GM12878 (cell line): ENCODE measurements around the gene TSGA10. TPM values are rescaled to one million over a fixed set of nuclear protein-coding genes. Genes with fewer than 3 reads are reported as not detected.

Experiments used
- ATAC-seq: fragments of 200-7000 bp; cut with Tn5 transposase; 3 replicates; pipeline ENCODE4 v1.9.1; 2020; ENCODE audit warnings: mild to moderate bottlenecking, moderate library complexity
- BruUV-seq: library from RNA; stranded (reverse); fragments of 400-500 nt; replicated peaks from 2 replicates; lab custom pipeline; 2021; lab: Mats Ljungman, UMichigan
- CTCF ChIA-PET: fragments of 300-600 bp; sonication (Branson Sonifier 250); formaldehyde crosslinking; extraction: SDS; loops from one replicate; lab custom pipeline; 2021; ENCODE audit warnings: inconsistent platforms; lab: Yijun Ruan, JAX
- POLR2A ChIA-PET: fragments of 350-600 bp; formaldehyde crosslinking; extraction: SDS; loops from one replicate; lab custom pipeline; 2021; ENCODE audit warnings: inconsistent platforms; lab: Charles Lee
- RAD21 ChIA-PET: fragments of 300-600 bp; sonication (Branson Sonifier 250); formaldehyde crosslinking; loops from one replicate; lab custom pipeline; 2023; ENCODE audit warnings: antibody characterized with exemption; ENCODE audit not compliant: unreplicated experiment; lab: Charles Lee
- SMC1A ChIA-PET: fragments of 300-600 bp; sonication (Branson Sonifier 250); formaldehyde crosslinking; loops from one replicate; lab custom pipeline; 2023; ENCODE audit not compliant: unreplicated experiment, uncharacterized antibody; lab: Charles Lee
- DNase-seq: peaks from one replicate; pipeline ENCODE4 v3.0.0-alpha.2; 2011; ENCODE audit warnings: low read depth, low spot score
- FAIRE-seq: peaks from 3 replicates; lab custom pipeline; 2011; peaks lifted over from hg19 to GRCh38; lab: Jason Lieb, UNC
- H2AFZ ChIP-seq: 2 replicates; pipeline ENCODE4 v1.6.0; 2011; ENCODE audit warnings: low read depth, low read length, control low read depth; ENCODE audit not compliant: control insufficient read depth
- H3K27ac ChIP-seq: 2 replicates; pipeline ENCODE4 v1.5.1; 2011; ENCODE audit warnings: control low read depth; ENCODE audit not compliant: control insufficient read depth, insufficient read depth
- H3K27me3 ChIP-seq, 2 experiments: replicated peaks in 1 of 2; 2 replicates each; pipeline versions ENCODE4 v1.6.0 to v1.6.1; 2011; ENCODE audit warnings: low read length in 1 of 2; ENCODE audit not compliant: control insufficient read depth in 2 of 2, insufficient read depth in 2 of 2
- H3K36me3 ChIP-seq, 2 experiments: 2 replicates each; pipeline ENCODE4 v1.5.1; 2011; ENCODE audit warnings: low read length in 1 of 2; ENCODE audit not compliant: control insufficient read depth in 2 of 2, insufficient read depth in 2 of 2
- H3K4me1 ChIP-seq: 2 replicates; pipeline ENCODE4 v1.6.1; 2011; ENCODE audit warnings: mild to moderate bottlenecking, low read length, moderate library complexity, mixed read lengths; ENCODE audit not compliant: control insufficient read depth, insufficient read depth
- H3K4me2 ChIP-seq: 2 replicates; pipeline ENCODE4 v1.6.0; 2011; ENCODE audit warnings: control low read depth; ENCODE audit not compliant: control insufficient read depth, insufficient read depth
- H3K4me3 ChIP-seq: fragments of 200-600 bp; sonication (generic); 2 replicates; pipeline ENCODE4 v1.5.1; 2016
- H3K79me2 ChIP-seq: 2 replicates; pipeline ENCODE4 v1.6.0; 2011; ENCODE audit warnings: low read length; ENCODE audit not compliant: control insufficient read depth, insufficient read depth
- H3K9ac ChIP-seq: 2 replicates; pipeline ENCODE4 v1.8.0; 2011; ENCODE audit warnings: low read length, control low read depth, mixed read lengths; ENCODE audit not compliant: control insufficient read depth, insufficient read depth
- H3K9me3 ChIP-seq: replicated peaks from 3 replicates; pipeline ENCODE4 v1.5.1; 2011; ENCODE audit warnings: mild to moderate bottlenecking, low read length; ENCODE audit not compliant: control insufficient read depth, insufficient read depth
- H4K20me1 ChIP-seq: 2 replicates; pipeline ENCODE4 v1.6.0; 2011; ENCODE audit not compliant: control insufficient read depth, insufficient read depth
- BRCA1 ChIP-seq: IDR thresholded peaks from 2 replicates; pipeline ENCODE4 v1.6.1; 2011; ENCODE audit warnings: low read depth, low read length, improper control_type of control experiment
- E4F1 ChIP-seq: fragments of 450-650 bp; IDR thresholded peaks from 2 replicates; pipeline ENCODE4 v1.6.1; 2018; ENCODE audit warnings: borderline replicate concordance, mild to moderate bottlenecking; ENCODE audit not compliant: partially characterized antibody
- EP300 ChIP-seq, 2 experiments: fragments of 150-350 bp in 1 of 2; IDR thresholded peaks; 2 replicates each; pipeline ENCODE4 v1.6.1; 2011 to 2012; ENCODE audit warnings: low read depth in 2 of 2, low read length in 2 of 2, borderline replicate concordance in 1 of 2, improper control_type of control experiment in 1 of 2, inconsistent platforms in 1 of 2; ENCODE audit not compliant: control insufficient read depth in 1 of 2
- FOXK2 ChIP-seq: fragments of 450-650 bp; IDR thresholded peaks from 2 replicates; pipeline ENCODE4 v1.6.1; 2017; ENCODE audit warnings: mild to moderate bottlenecking, moderate library complexity
- IRF3 ChIP-seq: fragments of 450-650 bp; IDR thresholded peaks from 2 replicates; pipeline ENCODE4 v1.6.1; 2014; ENCODE audit warnings: mild to moderate bottlenecking
- IRF5 ChIP-seq: fragments of 450-650 bp; IDR thresholded peaks from 2 replicates; pipeline ENCODE4 v1.6.1; 2017; ENCODE audit warnings: borderline replicate concordance
- JUND ChIP-seq: IDR thresholded peaks from 2 replicates; pipeline ENCODE4 v1.6.1; 2012; ENCODE audit warnings: low read depth, mild to moderate bottlenecking, low read length, improper control_type of control experiment, moderate library complexity
- MLLT1 ChIP-seq: fragments of 450-650 bp; IDR thresholded peaks from 2 replicates; pipeline ENCODE4 v1.6.1; 2016; ENCODE audit warnings: mild to moderate bottlenecking
- NFYA ChIP-seq: IDR thresholded peaks from 2 replicates; pipeline ENCODE4 v1.6.1; 2011; ENCODE audit warnings: low read depth, mild to moderate bottlenecking, low read length, improper control_type of control experiment, borderline replicate concordance
- RUNX3 ChIP-seq: IDR thresholded peaks from 2 replicates; pipeline ENCODE4 v1.6.1; 2012; ENCODE audit warnings: low read length, inconsistent platforms
- SMARCA5 ChIP-seq: fragments of 450-650 bp; IDR thresholded peaks from 2 replicates; pipeline ENCODE4 v1.6.1; 2017; ENCODE audit warnings: mild to moderate bottlenecking
- ZNF274 ChIP-seq: IDR thresholded peaks from one replicate; pipeline ENCODE4 v1.8.0; 2011; ENCODE audit not compliant: insufficient read length, insufficient read depth
- WGBS: methylation state at CpG from one replicate; pipeline ENCODE4 v1.1.6; 2016; ENCODE audit warnings: low lambda C conversion rate; ENCODE audit not compliant: insufficient replicate concordance, insufficient coverage; ENCODE audit errors: missing lambda C conversion rate; 5-methylcytosine and 5-hydroxymethylcytosine counted together
- in situ Hi-C: fragments of 300-500 bp; cut with MboI; formaldehyde crosslinking; loops from 9 replicates; pipeline ENCODE4 v1.14.3; 2018; ENCODE audit warnings: mixed read lengths
- intact Hi-C: fragments of 100-400 bp; cut with micrococcal nuclease; formaldehyde crosslinking; loops from one replicate; pipeline ENCODE4 v1.14.2; 2022; ENCODE audit not compliant: unreplicated experiment
- polyA plus RNA-seq, 11 experiments: library from polyadenylated mRNA; depleted of rRNA in 4 of 11; unstranded in 6 of 11; stranded (reverse) in 5 of 11; fragments of >200 nt; fragmentation: Nextera tagmentation in 4 of 11; fragmentation: Illumina TruSeq in 1 of 11; extraction: Ambion mirVana in 4 of 11; extraction: Trizol in 1 of 11; gene quantifications; 1 replicate in 1 of 11; 2 replicates in 10 of 11; pipeline versions ENCODE4 v1.2.1 to v1.2.3, GENCODE V29; 2011 to 2016; ENCODE audit warnings: inconsistent platforms in 2 of 11, missing spikeins in 2 of 11, low read depth in 1 of 11
- total RNA-seq, 4 experiments: library from RNA; depleted of rRNA in 3 of 4; stranded (reverse); fragments of >200 nt in 3 of 4; fragmentation: Illumina TruSeq in 1 of 4; extraction: Trizol in 1 of 4; gene quantifications; 2 replicates each; pipeline versions ENCODE4 v1.2.1 to v1.2.3, GENCODE V29; 2013 to 2021

The TSGA10 gene
- total and polyA plus RNA-seq, 10 of the 15 experiments (the other 5 are each of a cell fraction or from before 2014, with no cell fraction given): 5.3 to 13.5 (median 8.6) TPM

GRCh38 chr2:99198103-99198841 is 43.5 kb upstream of the TSGA10 start:
- no peaks in the 10 kb centered on the region for H4K20me1 ChIP-seq
- ChIA-PET RAD21 (no interaction called here), POLR2A (no interaction called here), SMC1A (no interaction called here), CTCF (no interaction called here)
- no peak overlapping the region for H3K4me3 ChIP-seq
- intact Hi-C loops: no loop called here
- H3K27me3 ChIP-seq: no peaks in the 10 kb centered on the region
- FAIRE-seq (no peak), ATAC-seq (no peak), DNase-seq (no peak)
- H3K9me3 ChIP-seq: no peaks in the 10 kb centered on the region
- no peak overlapping the region for H2AFZ ChIP-seq
- no peaks in the 10 kb centered on the region for H3K79me2 ChIP-seq
- no peak for TF ChIP-seq FOXK2
- TF ChIP-seq SMARCA5: no peak
- no peak for TF ChIP-seq ZNF274
- TF ChIP-seq RUNX3: no peak
- TF ChIP-seq JUND: no peak
- TF ChIP-seq E4F1: no peak
- TF ChIP-seq MLLT1: no peak
- no peak for TF ChIP-seq NFYA
- TF ChIP-seq EP300 (IDR thresholded peaks at IDR 0.05; ENCODE audit: borderline replicate concordance in 1 of 2, control insufficient read depth in 1 of 2, low read depth in 2 of 2, low read length in 2 of 2): no peak
- TF ChIP-seq BRCA1: no peak
- TF ChIP-seq IRF3: no peak
- TF ChIP-seq IRF5: no peak
- BruUV-seq: no TSS peak
- H3K9ac ChIP-seq: no peak overlapping the region
- in situ Hi-C loops: loop anchor here (25.0 kb wide), 1 partner anchor 289 kb away; the partner anchor contains the start of gene REV1
- no peak overlapping the region for H3K4me2 ChIP-seq
- peaks cover 1 to 12% of the 10 kb centered on the region in 2 experiments; a peak in 2 of 4 replicates for H3K36me3 ChIP-seq
- WGBS: 85% methylated on average over 6 of the region's 6 CpGs
- H3K27ac ChIP-seq: no peak overlapping the region
- no peaks in the 10 kb centered on the region for H3K4me1 ChIP-seq
